Inferior parietal cortex (tissue), 1 donor: Measurements from ENCODE around the gene TTC3.
"Not testable (repeated sequence)": the region's sequence is repeated elsewhere in the genome, so short reads cannot be mapped to it uniquely, and the experiment has no call there.

ENCODE experiments used
- DNase-seq: peaks from one replicate; pipeline ENCODE4 v3.0.0-alpha.2; 2016; ENCODE audit errors: extremely low spot score

The TTC3 gene

GRCh38 chr21:37095821-37096220, 22.8 kb downstream of the TTC3 start:
- DNase-seq = no peak

GRCh38 chr21:37098751-37099150, 25.7 kb downstream of the TTC3 start:
- no peak for DNase-seq

DNA sequence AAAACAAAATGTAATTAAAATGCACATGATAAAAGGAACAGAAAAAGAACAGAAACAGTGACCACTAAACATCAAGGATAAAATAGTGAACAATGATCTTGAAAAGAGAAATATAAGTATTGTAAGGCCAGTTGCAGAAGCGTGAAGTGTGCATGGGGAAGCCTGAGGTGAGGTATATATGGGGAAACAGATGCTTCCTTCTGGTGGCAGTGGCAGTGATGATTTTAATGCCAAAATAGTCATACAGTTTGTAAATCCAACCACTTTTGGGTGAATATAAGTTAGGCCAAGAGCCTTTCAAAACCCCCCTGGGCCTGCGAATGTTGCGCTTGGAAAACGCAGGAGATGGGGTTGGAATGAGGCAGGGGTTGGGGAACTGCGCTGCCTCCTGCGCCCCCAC, 27.3 kb downstream of the TTC3 start:
- DNase-seq = no peak

DNA sequence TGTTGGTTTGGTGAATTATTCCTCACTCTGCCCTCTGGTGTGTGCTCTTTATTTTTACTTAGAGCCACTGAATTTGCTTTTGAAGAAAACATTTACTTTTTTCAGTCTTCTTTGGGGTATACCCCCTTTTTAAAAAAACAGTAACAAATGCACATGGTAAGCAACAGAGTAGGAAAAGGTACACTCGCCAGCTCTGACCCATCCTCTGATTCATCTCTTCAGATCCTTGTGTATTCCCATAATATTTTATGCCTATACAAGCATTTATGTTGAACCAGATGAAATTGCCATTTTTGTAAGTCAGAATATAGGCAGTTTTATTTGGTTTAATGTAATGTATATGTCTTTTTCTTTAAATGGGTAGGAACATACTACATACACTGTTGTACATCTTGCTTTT, 28.3 kb downstream of the TTC3 start:
- DNase-seq = no peak

- not testable (repeated sequence) for DNase-seq
Measured at GRCh38 chr21:37102746-37103145, 29.7 kb downstream of the TTC3 start.

DNA sequence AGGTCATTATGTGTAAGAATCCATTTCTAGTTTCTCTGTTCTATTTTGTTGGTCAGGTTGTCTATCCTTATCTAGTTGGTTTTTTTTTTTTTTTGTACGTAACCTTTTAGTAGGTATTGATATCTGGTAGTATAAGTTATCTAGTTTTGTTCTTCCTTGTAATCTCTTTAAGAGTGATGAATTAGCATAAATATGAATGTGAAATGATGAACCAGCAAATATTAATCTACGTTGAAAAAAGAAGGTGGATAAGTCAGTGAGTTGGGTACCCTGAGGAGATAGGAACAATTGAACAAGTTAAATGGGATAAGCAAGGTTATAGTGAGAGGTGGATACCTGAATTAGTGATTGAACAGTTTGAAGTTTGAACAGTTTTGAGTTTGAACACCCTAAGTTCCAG, 33.9 kb downstream of the TTC3 start:
- DNase-seq = no peak

- DNase-seq = not testable (repeated sequence)
Measured at GRCh38 chr21:37111029-37111428, 38.0 kb downstream of the TTC3 start.

GRCh38 chr21:37114301-37114700, 41.2 kb downstream of the TTC3 start:
- not testable (repeated sequence) for DNase-seq

DNA sequence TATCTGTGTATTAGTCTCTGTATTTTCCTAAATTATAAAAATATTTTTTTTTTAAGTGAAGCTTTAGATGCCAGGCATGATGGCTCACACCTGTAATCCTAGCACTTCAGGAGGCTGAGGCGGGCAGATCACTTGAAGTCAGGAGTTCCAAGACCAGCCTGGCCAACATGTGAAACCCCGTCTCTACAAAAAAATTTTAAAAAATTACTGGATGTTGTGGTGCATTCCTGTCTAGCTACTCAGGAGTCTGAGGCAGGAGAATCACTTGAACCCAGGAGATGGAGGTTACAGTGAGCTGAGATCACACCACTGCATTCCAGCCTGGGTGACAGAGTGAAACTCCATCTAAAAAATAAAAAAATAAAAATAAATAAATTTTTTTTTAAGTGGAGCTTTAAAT, 43.4 kb downstream of the TTC3 start:
- DNase-seq = not testable (repeated sequence)

DNA sequence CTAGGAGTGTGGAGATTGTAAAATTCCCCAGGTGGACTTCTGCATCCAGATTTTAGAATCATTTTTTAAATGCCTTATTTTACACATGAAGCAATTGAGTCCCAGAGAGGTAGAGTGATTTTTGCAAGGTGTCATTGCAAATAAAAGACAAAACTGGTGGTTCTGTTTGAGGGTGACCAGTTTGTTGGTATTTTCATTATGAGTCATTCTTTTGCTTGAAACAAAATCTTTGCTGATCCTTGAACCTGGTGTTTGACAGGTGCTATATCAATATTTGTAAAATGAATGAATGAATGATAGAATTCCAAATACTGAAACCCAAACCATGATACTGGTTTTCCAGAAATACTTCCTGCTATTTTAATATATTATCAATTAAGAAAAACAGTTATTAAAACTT, 44.1 kb downstream of the TTC3 start:
- no peak for DNase-seq

DNA sequence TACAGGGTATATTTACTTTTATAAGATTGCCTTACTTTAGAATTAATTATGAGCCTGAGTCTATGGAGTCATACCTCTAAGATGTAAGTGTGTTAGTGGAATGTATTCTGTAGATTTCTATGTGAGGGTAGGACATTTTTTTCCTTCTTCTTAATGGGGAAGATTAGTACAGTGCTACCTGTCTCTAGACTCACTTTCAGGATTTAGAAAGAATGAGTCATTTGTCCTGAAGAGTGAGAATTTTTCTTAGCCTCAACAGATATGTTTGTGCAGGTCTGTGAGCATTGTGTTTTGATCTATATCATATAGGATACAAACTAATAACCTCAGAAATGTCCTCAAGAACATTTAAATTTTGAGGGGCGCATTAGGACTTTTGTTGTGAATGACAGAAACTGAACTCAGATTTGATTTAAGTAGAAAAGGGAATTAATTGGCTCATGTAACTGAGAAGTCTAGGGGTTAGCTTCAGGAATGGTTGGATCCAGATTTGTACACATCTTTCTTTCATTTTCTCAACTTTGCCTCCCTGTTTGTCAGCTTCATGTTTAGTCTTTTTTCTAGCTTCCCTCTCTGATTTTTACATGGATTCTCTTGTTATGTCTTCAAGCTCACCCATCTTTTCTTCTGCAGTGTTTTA, 45.3 kb downstream of the TTC3 start:
- no peak for DNase-seq

- no peak for DNase-seq
Measured at GRCh38 chr21:37119421-37120218, 46.6 kb downstream of the TTC3 start.

DNA sequence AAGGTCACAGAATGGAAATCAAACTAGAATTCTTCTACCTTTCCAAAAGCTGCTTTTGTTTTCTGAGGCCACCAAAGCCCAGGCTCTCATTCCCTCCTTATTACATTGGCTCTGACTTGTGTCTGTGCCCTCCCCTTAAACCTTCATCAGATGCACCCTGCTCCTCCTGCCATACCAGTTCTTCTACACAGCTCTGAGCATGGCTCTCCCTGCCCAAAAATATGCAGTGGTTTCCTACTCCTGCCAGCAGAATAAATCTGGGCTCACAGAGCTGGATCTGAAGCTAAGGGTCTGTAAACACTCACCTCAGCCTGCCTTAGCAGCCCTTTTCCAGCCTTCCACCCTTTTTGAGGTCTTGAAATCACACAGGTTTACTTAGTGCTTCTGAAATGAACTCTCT, 55.0 kb downstream of the TTC3 start:
- DNase-seq = no peak

DNA sequence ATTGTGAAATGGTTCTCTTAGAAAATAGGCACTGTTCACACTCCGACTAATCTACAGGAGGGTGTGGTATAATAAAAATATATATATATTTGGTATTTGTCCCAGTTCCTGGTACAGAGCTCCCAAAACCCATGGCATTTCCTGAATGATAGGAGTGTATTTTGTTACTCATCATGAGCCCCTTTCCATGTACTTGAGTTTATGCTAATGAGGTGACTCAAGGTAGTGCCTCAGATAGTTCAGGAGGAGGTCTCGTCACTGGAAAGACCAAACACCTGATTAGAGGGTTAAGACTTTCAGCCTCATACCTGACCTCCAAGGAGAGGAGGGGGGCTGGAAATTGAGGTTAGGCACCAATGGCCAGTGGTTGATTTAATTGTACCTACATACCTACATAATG, 57.9 kb downstream of the TTC3 start:
- DNase-seq = no peak

DNA sequence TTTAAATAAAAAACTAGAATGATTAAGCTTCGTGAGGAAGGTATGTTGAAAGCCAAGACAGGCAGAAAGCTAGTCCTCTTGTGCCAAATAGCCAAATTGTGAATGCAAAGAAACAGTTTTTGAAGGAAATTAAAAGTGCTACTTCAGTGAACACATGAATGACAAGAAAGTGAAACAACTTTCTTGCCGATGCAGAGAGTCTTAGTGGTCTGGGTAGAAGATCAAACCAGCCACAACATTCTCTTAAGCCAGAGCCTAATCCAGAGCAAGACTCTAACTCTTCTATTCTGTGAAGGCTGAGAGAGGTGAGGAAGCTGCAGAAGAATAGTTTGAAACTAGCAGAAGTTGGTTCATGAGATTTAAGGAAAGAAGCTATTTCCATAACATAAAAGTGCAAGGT, 63.2 kb downstream of the TTC3 start:
- no peak for DNase-seq

- no peak for DNase-seq
Measured at GRCh38 chr21:37136744-37137143, 63.7 kb downstream of the TTC3 start.

DNA sequence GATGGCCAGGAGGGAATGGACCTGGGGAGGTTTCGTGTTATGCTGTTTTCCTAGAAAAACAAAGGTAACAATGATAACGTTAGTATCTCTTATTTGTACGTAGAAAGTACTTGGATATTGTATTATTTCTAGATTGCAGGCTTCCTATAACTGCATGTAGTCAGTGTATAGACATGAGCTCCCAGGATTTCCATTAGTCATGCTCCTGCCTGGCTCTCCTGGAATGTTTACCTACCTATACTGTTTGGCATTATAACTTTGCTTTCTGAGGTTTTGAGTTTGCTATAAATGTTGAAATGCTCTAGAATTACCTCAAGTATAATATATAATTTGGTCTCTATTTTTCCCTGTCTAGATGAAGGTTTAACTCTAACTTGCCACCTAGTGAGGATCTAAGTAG, 66.1 kb downstream of the TTC3 start:
- no peak for DNase-seq

DNA sequence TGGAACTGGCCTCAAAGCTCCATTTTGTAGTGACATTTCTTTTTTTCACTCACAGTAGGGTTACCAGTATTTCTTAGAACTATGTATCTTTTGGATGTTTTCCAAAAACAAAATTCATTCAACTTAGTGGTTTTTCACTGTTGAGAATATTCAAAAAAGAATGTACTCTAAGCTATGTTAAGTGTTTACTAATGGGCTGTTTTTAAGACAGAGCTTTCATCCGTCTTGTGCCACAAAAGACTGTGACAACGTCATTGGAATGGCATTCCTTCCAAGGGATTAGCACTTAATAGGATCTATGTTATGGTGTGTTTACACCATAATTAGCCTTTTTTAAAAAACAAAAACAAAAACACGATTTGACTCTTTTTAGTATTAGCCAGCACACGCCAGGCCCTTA, 66.8 kb downstream of the TTC3 start:
- no peak for DNase-seq

GRCh38 chr21:37143392-37143791, 70.3 kb downstream of the TTC3 start:
- DNase-seq = not testable (repeated sequence)

DNA sequence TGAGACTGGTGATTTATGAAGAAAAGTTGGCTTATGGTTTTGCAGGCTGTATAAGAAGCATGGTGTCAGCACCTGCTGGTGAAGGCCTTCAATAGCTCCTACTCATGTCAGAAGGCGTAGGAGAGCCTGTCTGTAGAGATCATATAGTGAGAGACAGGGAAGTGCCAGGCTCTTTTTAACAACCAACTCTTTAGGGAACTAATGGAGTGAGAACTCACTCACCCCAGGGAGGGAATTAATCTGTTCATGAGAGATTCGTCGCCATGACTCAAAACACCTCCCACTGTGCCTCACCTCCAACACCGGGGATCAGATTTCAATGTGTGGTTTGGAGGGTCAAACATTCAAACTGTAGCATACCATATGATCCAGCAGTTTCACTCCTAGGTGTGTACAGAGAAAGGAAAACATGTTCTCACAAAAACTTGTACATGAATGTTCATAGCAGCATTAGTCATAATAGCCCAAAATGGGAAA, 72.6 kb downstream of the TTC3 start:
- DNase-seq = no peak

DNA sequence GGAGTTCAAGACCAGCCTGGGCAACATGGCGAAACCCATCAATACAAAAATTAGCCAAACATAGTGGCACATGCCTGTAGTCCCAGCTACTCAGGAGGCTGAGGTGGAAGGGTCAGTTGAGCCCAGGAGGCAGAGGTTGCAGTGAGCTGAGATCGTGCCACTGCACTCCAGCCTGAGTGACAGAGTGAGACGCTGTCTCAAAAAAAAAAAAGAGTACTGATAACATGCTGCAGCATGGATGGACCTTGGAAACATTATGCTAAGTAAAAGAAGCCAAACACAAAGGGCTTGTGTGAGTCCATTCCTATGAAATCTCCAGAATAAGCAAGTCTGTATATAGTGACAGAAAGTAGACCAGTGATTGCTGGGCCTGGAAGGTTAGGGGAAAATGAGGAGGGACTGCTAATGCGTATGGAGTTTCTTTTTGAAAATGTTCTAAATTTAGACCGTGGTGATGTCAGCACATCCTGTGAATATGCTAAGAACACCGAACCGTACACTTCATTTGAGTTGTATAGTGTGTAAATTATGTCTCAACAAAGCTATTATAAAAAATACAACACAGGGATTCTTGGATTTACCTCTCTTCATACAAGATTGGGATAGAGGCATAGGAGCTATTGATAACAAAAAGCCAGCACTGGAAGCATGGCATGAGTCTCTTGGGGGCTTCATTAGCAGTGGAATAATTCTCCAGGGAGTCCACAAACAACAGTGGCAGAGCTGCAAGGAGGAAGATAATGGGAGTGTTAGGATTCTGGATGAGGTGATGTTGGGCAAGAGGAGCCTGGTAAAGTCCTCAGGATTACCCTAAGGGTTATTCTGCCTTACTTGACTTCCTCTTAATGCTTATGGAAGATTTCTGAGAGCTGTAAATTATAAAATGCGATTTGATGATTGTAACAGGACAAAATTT, 73.5 kb downstream of the TTC3 start:
- no peak for DNase-seq

DNA sequence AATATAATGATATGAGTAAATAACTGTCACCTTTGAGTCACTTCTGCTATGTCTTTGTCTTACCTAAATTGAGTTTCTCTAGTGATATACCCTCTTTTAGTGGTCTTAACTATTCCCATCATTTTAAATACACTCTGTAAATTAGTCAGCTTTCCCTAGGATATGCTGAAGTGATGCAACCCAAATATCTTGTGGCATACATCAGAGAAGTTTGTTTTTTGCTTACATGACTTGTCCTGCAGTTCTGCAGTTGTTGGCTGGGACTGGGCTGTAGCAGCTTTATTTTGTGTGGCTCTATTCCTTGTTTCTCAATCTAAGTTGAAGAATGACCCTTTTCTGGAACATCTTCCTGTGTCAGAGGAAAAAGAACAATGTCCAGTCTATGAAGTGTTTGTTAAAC, 76.4 kb downstream of the TTC3 start:
- no peak for DNase-seq
